ENCODE results near the gene MTSS2. TPM values are rescaled to one million over a fixed set of nuclear protein-coding genes. Genes with fewer than 3 reads are reported as not detected.
"Not testable (repeated sequence)": the region's sequence is repeated elsewhere in the genome, so short reads cannot be mapped to it uniquely, and the experiment has no call there.

The MTSS2 gene
- total RNA-seq, 1 experiment from 2014 or later = 0.15 TPM

DNA sequence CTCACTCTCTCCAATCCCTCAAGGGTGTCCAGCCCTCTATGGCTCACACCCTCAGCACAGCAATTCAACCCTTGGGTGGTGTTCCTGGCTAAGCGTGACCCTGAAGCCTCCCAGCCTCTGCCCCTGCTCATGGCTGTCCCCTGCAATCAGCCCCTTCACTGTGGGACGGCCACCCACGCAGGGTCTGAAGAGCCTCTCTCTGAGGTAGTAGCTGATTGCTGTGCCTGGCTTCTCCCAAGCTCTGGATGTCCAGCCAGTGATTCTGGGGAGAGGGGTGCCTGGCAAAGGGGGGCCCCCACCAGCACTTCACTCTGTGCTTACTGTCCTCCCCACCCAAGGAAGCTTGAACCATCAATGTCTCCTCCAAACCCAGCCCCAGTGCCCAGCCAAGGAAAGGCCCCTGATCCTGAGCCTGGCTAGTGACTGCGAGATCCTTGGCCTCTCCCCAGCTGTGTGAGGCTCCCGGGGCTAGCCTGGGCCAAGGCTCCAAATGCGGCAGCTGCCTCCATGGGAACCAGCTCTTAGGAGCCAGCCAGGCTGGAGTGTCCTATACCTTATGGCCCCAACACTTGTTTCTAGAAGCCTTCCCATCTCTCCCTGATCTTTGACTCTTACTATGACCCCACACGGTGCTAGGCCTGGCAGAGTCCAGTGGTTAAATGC lies 9.9 kb downstream of the MTSS2 start:
- H4K20me1 ChIP-seq (ENCODE audit: insufficient read depth, low read depth, low read length) = no peaks in the 10 kb centered on the region
- H3K79me2 ChIP-seq (ENCODE audit: low read length) = no peaks in the 10 kb centered on the region

DNA sequence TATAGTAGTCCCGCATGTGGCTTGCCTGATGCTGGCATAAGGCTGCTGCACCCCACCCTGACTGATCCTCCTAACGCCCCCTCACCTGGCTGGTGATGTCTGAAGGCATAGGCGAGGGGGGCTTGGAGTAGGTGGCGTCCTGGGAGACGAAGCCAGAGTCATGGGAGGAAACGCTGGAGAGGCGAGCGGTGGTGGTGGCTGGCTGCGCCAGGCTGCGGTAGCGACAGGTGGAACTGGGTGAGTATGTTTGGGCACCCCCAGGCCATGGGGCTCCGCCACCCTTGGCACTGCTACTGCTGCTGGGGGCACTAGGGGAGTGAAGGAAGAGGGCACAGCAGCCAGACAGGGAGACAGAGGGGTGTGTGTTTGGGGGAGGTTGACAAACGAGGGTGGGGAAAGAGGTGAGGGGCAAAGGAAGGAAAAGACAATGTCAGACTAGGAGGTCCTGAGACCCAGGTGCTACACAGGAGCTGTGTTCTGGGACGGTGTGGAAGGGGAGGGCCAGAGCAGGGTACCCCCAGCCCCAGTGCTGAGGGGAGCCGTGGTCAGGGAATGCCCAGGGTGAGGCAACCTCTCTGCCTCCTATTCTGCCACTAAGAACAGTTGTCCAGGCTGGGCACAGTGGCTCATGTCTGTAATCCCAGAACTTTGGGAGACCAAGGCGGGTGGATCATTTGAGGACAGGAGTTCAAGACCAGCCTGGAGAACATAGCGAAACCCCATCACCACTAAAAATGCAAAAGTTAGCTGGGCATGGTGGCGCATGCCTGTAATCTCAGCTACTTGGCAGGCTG lies 11.4 kb downstream of the MTSS2 start:
- Histone ChIP-seq H3K4me3 (ENCODE audit: low read length) (no peak overlapping the region), H4K20me1 (ENCODE audit: insufficient read depth, low read depth, low read length) (no peaks in the 10 kb centered on the region), H3K4me2 (ENCODE audit: low read depth, low read length, poor library complexity, severe bottlenecking) (no peak overlapping the region), H3K9me2 (replicated peaks; ENCODE audit: insufficient read depth, low read length) (no peaks in the 10 kb centered on the region), H3K79me2 (ENCODE audit: low read length) (no peaks in the 10 kb centered on the region), H3K27ac (ENCODE audit: low read length) (no peak overlapping the region), H3K27me3 (ENCODE audit: low read length) (no peaks in the 10 kb centered on the region), H3K36me3 (ENCODE audit: insufficient read depth, low read length) (no peaks in the 10 kb centered on the region), H3K9ac (ENCODE audit: low read length) (no peak overlapping the region), H3K4me1 (ENCODE audit: low read length) (no peaks in the 10 kb centered on the region), H3K9me3 (ENCODE audit: low read length) (no peaks in the 10 kb centered on the region), H2AFZ (ENCODE audit: low read length) (no peak overlapping the region)
- DNase-seq = no peak

More for the DNA sequence above, 9.9 kb downstream of the MTSS2 start:
- H3K9me2 ChIP-seq (replicated peaks; ENCODE audit: insufficient read depth, low read length) = no peaks in the 10 kb centered on the region
- no peak for DNase-seq
- H3K4me1 ChIP-seq (ENCODE audit: low read length) = no peaks in the 10 kb centered on the region
- H3K9me3 ChIP-seq (ENCODE audit: low read length) = no peaks in the 10 kb centered on the region
- H3K27me3 ChIP-seq (ENCODE audit: low read length) = no peaks in the 10 kb centered on the region
- no peak overlapping the region for H3K9ac ChIP-seq (ENCODE audit: low read length)
- no peak overlapping the region for H3K4me2 ChIP-seq (ENCODE audit: low read depth, low read length, poor library complexity, severe bottlenecking)
- no peaks in the 10 kb centered on the region for H3K36me3 ChIP-seq (ENCODE audit: insufficient read depth, low read length)
- H3K27ac ChIP-seq (ENCODE audit: low read length) = no peak overlapping the region
- H2AFZ ChIP-seq (ENCODE audit: low read length) = no peak overlapping the region
- H3K4me3 ChIP-seq (ENCODE audit: low read length) = no peak overlapping the region

DNA sequence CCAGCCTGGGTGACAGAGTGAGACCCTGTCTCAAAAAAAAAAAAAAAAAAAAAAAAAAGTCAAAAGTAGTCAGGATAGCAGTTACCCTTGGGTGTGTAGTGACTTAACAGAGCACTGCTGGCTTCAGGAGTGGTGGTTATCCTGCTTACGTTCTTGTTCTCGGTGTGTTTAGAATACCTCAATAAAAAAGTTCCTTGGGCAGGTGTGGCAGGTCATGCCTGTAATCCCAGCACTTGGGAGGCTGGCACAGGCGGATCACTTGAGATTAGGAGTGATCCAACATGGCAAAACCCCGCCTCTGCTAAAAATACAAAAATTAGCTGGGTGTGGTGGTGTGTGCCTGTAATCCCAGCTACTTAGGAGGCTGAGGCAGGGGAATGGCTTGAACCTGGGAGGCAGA lies 14.9 kb downstream of the MTSS2 start:
- not testable (repeated sequence) for H3K79me2 ChIP-seq (ENCODE audit: low read length); H2AFZ ChIP-seq (ENCODE audit: low read length); H4K20me1 ChIP-seq (ENCODE audit: insufficient read depth, low read depth, low read length); H3K27me3 ChIP-seq (ENCODE audit: low read length); H3K9ac ChIP-seq (ENCODE audit: low read length); H3K9me3 ChIP-seq (ENCODE audit: low read length); H3K36me3 ChIP-seq (ENCODE audit: insufficient read depth, low read length); H3K9me2 ChIP-seq (replicated peaks; ENCODE audit: insufficient read depth, low read length); H3K27ac ChIP-seq (ENCODE audit: low read length); H3K4me3 ChIP-seq (ENCODE audit: low read length); H3K4me1 ChIP-seq (ENCODE audit: low read length); DNase-seq; H3K4me2 ChIP-seq (ENCODE audit: low read depth, low read length, poor library complexity, severe bottlenecking)

- H3K4me2 ChIP-seq (ENCODE audit: low read depth, low read length, poor library complexity, severe bottlenecking) = no peak overlapping the region
- H3K27me3 ChIP-seq (ENCODE audit: low read length) = no peaks in the 10 kb centered on the region
- H3K9me2 ChIP-seq (replicated peaks; ENCODE audit: insufficient read depth, low read length) = no peaks in the 10 kb centered on the region
- no peak overlapping the region for H3K9ac ChIP-seq (ENCODE audit: low read length)
- no peak overlapping the region for H2AFZ ChIP-seq (ENCODE audit: low read length)
- no peak for DNase-seq
- H3K27ac ChIP-seq (ENCODE audit: low read length) = no peak overlapping the region
- no peaks in the 10 kb centered on the region for H3K79me2 ChIP-seq (ENCODE audit: low read length)
- 0 out of 2 replicates have a peak, but pooled peaks cover 6% of the 10 kb centered on the region for H3K36me3 ChIP-seq (ENCODE audit: insufficient read depth, low read length)
- no peaks in the 10 kb centered on the region for H3K9me3 ChIP-seq (ENCODE audit: low read length)
- H3K4me1 ChIP-seq (ENCODE audit: low read length) = no peaks in the 10 kb centered on the region
- no peak overlapping the region for H3K4me3 ChIP-seq (ENCODE audit: low read length)
- H4K20me1 ChIP-seq (ENCODE audit: insufficient read depth, low read depth, low read length) = no peaks in the 10 kb centered on the region
Observed at GRCh38 chr16:70670175-70670574, 15.7 kb downstream of the MTSS2 start.

DNA sequence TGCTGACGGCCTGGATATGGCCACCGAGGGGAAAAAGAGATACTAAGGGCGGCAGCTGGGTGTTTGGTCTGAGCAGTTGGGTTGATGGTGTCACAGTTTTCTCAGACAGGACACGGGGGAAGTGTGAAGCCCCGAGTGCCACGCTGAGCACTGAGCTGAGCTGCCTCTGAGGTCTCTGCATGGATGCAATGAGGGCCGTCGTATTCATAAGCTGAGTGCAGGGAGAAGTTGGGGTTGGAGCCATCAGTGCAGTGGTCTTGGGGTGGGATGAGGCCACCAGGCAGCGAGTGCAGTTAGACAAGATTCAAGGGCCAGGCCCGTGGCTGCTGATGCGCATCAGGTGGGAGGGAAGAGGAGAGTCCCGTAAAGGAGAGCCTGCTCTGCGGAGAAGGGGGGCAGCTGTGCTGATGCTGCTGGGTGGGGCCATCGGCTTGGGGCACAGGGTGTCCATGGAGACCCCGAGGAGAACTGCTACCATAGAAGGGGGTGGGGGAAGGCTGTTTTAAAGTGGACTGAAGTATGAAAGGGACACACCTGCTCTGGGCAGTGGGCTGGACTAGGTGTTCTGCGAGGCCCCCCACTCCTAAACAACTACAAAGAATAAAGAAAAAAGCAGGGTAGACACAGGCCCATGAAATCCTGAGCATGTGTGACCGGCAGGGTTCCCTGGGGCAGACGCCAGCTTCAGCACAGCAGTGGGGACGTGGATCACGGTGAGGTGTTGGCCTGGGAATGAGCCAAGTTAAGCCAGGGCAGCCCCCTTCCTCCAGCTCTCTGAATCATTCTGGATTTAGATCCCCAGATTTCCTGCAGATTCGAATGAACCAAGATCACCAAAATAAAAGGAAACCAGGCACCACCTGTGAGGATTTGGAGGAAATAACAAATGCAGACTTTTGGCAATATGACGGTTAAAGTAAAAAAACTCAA lies 19.8 kb downstream of the MTSS2 start:
- DNase-seq = no peak
- Histone ChIP-seq H3K9me2 (replicated peaks; ENCODE audit: insufficient read depth, low read length) (no peaks in the 10 kb centered on the region), H3K9ac (ENCODE audit: low read length) (no peak overlapping the region), H3K4me1 (ENCODE audit: low read length) (no peaks in the 10 kb centered on the region), H3K79me2 (ENCODE audit: low read length) (no peaks in the 10 kb centered on the region), H3K4me2 (ENCODE audit: low read depth, low read length, poor library complexity, severe bottlenecking) (no peak overlapping the region), H3K27ac (ENCODE audit: low read length) (no peak overlapping the region), H3K4me3 (ENCODE audit: low read length) (no peak overlapping the region), H2AFZ (ENCODE audit: low read length) (no peak overlapping the region), H3K36me3 (ENCODE audit: insufficient read depth, low read length) (0 out of 2 replicates have a peak, but pooled peaks cover 6% of the 10 kb centered on the region), H3K27me3 (ENCODE audit: low read length) (no peaks in the 10 kb centered on the region), H3K9me3 (ENCODE audit: low read length) (no peaks in the 10 kb centered on the region), H4K20me1 (ENCODE audit: insufficient read depth, low read depth, low read length) (no peaks in the 10 kb centered on the region)

DNA sequence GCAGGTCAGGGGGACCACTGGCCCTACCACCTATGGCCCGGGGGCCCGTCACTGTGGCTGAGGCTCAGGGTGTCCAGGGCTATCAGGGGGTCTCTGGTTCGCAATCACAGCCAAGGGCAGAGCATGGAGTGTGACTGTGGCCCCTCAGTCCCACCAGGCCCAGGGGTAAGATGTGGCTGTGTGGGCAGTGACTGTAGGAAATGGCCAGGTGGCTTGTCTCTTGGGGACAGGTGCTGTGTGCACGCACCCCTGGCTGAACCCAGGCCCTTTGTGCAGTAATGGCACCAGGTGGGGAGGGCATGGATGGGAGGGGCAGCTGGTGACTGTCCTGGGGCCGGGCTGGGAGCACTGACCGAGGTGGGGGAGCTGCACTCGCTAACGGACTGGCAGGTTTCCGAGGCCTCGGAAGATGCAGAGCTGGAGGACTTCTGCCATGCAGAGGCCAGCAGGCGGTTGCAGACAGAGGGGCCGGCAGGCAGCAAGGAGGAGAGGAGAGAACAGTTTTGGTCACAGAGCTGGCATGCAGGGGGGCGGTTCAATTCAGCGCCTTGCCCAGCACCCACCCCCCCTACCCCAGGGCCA lies 20.6 kb downstream of the MTSS2 start:
- no peak overlapping the region for H3K4me3 ChIP-seq (ENCODE audit: low read length)
- no peak overlapping the region for H2AFZ ChIP-seq (ENCODE audit: low read length)

DNA sequence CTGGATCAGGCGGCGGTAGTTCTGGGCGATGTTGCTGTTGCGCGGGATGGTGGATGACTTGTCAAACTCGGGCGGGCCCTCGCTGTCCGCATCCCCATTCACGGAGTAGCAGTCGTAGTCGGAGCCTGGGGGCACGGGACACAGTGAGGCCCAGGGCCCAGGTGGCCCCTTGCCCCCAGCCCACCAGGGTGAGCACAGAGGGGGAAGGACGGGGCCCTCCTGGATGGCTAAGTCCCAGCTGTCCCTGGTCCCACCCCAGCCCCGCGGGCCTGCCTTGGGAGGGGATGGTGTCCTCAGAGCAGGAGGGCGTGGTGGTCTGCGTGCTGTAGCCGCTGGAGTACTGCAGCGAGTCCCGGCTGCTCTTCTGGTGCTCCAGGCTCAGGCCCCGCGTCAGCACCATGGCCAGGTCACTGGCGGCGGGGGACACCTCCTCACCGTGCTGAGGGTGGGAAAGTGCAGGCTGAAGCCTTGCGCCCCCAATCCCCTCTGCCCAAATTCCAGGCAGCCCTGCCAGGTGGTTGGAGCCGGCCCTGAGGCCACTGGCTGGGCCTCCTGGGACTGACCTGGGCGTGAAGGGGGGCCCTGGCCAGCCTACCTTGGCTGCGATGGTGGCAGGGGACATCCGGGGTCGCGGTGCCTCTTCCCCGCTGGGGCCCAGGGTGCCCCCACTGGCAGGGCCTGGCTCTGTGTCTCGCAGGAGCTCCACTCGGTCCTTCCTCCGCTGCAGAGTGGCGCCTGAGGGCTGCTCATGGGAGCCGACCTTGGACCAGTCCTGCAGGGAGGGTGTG lies 21.3 kb downstream of the MTSS2 start:
- H3K4me1 ChIP-seq (ENCODE audit: low read length) = no peaks in the 10 kb centered on the region
- no peak for DNase-seq
- H3K9me2 ChIP-seq (replicated peaks; ENCODE audit: insufficient read depth, low read length) = no peaks in the 10 kb centered on the region
- no peak overlapping the region for H3K4me2 ChIP-seq (ENCODE audit: low read depth, low read length, poor library complexity, severe bottlenecking)
- H3K9me3 ChIP-seq (ENCODE audit: low read length) = no peaks in the 10 kb centered on the region
- no peak overlapping the region for H3K9ac ChIP-seq (ENCODE audit: low read length)
- H3K27ac ChIP-seq (ENCODE audit: low read length) = no peak overlapping the region
- no peaks in the 10 kb centered on the region for H3K27me3 ChIP-seq (ENCODE audit: low read length)
- no peak overlapping the region for H2AFZ ChIP-seq (ENCODE audit: low read length)
- 0 out of 2 replicates have a peak, but pooled peaks cover 6% of the 10 kb centered on the region for H3K36me3 ChIP-seq (ENCODE audit: insufficient read depth, low read length)
- no peaks in the 10 kb centered on the region for H4K20me1 ChIP-seq (ENCODE audit: insufficient read depth, low read depth, low read length)
- H3K79me2 ChIP-seq (ENCODE audit: low read length) = no peaks in the 10 kb centered on the region
- H3K4me3 ChIP-seq (ENCODE audit: low read length) = no peak overlapping the region

More for the DNA sequence above, 20.6 kb downstream of the MTSS2 start:
- no peaks in the 10 kb centered on the region for H3K27me3 ChIP-seq (ENCODE audit: low read length)
- H4K20me1 ChIP-seq (ENCODE audit: insufficient read depth, low read depth, low read length) = no peaks in the 10 kb centered on the region
- H3K4me1 ChIP-seq (ENCODE audit: low read length) = no peaks in the 10 kb centered on the region
- DNase-seq = no peak
- no peak overlapping the region for H3K27ac ChIP-seq (ENCODE audit: low read length)
- no peaks in the 10 kb centered on the region for H3K9me3 ChIP-seq (ENCODE audit: low read length)
- no peak overlapping the region for H3K4me2 ChIP-seq (ENCODE audit: low read depth, low read length, poor library complexity, severe bottlenecking)
- H3K9ac ChIP-seq (ENCODE audit: low read length) = no peak overlapping the region
- H3K9me2 ChIP-seq (replicated peaks; ENCODE audit: insufficient read depth, low read length) = no peaks in the 10 kb centered on the region
- H3K79me2 ChIP-seq (ENCODE audit: low read length) = no peaks in the 10 kb centered on the region
- 0 out of 2 replicates have a peak, but pooled peaks cover 6% of the 10 kb centered on the region for H3K36me3 ChIP-seq (ENCODE audit: insufficient read depth, low read length)
